NCI-H524 treated with DMSO at 0.1 percent for 48 hours (cell line): ENCODE measurements around the gene KRT84.

Source experiments
- DNase-seq: peaks from one replicate; lab custom pipeline; 2025; lab: John Stamatoyannopoulos, UW

The KRT84 gene

DNA sequence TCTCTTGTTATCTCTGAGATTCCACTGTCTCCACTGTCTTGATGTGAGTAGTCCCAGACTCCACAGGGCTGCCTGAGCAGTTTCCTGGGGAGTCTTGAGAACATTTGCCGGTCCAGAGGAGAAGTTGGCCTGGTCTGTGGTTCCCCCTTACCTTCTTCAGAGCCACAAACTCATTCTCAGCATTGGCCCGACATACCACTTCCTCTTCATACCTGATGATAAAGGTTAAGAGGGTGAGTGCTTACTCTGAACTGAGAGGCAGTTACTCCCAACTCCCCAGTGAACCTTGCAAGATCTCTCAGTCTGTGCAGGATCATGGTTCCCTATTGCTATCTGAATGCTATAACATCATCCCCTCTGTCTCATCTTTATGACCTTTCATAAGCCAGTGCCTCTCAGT, 2.6 kb downstream of the KRT84 start:
- DNase-seq: no peak

DNA sequence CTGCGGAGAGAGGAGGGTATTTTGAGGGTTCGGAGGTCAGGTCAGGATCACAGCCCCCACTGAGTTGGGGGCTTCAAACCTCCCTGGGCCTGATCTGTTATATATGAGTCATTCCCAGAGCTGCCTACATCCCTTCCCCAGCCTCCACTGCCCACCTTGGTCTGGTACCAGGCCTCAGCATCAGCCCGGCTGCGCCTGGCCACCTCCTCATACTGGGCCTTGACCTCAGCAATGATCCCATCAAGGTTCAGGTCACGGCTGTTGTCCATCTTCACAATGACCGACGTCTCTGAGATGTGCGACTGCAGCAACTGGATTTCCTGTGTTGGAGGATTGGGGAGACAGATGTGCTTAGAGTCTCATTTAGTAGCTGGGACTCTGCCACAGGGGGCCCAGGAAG, 4.2 kb downstream of the KRT84 start:
- DNase-seq: no peak

DNA sequence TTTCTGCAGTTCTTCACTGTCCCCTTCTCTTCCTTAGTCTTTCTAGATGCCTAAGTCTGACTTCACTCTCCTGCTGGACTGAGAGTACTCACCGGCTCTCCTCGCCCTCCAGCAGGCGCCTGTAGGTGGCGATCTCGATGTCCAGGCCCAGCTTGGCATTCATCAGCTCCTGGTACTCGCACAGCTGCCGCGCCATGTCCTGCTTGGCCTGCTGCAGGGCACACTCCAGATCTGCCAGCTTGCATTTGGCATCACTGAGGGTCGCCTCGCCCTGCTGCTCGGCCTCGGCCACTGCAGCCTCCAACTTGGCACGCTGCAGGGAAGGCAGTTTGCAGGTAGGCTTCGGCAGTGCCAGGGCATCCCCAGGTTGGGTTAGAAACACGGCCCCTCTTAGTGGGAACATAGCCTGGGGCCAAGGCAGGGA, 5.2 kb downstream of the KRT84 start:
- DNase-seq: no peak

DNA sequence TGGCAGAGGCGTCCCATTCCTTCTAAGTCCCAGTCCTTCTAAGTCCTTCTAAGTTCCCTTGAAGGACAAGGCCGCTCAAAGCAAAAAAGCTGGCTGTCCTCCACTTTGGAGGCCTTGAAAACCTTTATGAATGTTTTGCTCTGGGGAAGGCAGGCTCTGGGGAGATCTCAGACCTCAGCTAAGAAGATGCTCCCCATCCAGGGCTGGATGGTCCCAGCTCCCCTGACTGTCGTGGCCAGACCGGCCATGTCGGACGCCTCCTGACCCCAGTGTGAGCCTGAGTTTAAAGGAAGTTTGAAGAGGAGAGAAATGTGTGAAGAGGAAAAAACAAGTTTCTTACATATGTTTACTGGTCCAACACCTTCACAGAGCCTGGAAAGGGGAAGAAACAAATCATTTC, 5.9 kb downstream of the KRT84 start:
- no peak for DNase-seq

DNA sequence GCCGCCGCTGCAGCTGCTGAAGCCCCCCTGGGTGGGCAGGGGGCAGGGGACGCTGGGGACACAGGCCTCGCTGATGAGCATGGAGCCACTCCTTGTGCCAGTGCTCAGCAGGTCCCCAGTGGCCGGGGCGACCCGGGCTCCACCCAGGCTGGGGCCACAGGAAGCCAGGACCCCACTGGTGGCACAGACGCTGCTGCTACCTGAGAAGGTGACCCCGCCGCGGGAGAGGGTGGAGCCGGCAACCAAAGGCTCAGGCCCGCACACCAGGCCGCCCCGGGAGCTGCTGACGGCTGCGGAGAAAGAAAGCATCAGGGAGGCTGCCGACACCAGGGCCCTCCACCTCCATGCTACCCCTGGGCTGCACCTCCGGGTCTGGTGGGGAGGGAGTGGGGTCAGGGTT, 7.4 kb downstream of the KRT84 start:
- DNase-seq: no peak

DNA sequence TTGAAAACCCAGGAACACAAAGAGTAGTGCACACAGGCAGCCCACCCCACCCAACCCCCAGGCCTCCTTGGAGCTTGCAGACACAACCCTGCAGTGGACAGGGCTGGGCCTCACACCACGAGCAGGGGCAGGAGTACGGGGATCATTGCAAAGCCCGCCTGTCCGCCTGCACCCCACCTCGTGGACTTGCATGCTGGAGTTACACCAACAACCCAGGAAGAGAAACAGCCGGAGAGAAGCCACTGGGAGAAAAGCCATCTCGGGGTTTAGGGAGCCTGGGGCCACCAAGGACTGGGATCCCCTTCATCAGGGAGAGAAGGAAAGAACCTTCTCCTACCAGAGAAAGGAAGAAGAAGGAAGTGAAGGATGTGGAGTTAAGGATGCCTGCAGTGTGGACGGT, 8.2 kb downstream of the KRT84 start:
- DNase-seq: no peak

DNA sequence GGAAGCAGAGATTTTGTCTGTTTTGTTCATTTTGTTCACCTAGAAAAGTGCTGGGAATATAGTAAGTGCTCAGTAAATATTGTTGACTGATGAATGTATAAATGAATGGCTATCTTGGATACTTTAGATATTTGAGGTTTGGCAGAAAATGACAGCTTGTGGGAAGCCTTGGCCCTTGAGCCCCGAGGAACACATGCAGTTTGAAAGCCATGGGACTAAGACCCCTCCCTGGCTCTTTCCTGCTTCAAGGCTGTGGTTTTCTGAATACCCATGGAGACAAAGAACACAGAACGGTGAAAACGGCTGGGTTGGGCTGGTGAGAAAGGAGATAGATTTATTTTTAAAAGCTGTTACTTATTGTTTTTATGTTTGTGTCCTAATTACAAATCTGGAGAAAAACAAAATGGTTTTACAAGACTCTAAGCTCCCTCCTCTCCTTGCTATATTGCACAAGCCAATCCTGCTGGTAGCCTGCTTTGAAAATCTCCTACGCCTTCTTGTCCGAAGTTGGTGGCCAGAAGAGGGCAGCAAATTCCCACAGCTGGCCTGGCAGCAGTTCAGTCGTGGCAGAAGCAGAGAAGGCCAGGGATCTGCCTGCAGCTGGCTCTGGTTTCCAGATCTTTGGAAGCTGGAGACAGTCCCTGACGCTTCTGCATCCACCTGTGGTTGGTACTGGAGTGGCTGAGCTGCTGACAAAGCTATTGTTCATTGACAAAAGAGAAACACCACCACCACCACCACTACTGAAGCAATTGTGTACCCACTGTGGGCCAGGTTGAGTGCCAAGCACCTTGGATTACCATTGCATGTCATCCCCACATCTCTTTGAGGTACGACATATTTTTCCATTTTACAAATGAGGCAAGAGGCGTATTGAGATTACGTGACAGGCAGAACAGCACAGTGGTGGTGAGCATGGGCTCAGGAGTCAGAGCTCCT, 13.0 kb downstream of the KRT84 start:
- DNase-seq: peak; percentile 19

DNA sequence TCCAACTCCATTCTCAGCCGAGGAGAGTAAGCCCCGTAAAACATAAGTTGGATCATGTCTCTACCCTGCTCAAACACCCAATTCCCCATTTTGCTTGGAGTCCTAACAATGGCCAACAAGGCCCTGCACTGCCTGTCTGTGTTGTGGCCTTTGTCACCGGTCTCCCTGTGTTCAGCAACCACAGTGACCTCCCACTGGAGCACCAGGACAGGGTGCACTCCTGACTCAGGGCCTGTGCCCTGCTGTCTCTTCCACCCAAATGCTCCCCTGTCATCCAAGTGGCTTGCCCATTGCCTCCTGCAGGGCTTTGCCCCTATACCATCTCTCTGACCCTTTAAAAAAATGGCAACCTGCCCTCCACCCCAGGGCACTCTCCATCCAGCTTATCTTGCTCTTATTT, 13.7 kb downstream of the KRT84 start:
- no peak for DNase-seq

DNA sequence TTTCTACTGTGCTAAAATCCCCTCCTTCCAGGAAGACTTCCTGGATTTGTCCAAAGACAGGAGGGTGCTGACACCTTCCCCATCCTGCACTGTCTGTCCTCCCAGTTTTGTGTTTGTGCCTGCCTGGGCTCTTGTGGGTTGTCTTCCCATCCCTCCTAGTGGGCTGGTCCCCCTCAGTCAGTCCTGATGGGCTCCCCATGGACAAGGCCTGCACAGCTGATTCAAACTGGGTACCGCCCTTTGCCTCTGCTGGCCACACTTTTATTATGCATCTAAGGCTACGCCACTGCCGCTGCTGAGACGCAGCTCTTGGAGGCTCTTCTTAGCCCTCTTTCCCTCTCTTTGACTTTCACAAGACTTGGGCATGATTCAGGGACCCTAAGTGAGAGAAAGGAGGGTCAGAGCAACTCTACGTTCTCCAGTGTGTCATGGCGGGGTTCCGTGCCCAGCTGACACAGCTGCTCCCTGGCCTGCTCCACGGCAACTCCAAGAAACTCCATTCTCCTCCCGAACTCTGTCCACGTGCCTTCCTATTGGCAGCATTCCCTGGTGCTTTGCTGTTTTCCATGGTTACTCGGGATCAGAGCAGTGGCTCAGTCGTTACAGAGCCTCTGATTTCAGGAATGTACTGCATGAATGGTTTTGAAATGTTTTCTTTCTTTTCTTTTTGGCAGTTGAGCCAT, 14.4 kb downstream of the KRT84 start:
- DNase-seq: no peak

DNA sequence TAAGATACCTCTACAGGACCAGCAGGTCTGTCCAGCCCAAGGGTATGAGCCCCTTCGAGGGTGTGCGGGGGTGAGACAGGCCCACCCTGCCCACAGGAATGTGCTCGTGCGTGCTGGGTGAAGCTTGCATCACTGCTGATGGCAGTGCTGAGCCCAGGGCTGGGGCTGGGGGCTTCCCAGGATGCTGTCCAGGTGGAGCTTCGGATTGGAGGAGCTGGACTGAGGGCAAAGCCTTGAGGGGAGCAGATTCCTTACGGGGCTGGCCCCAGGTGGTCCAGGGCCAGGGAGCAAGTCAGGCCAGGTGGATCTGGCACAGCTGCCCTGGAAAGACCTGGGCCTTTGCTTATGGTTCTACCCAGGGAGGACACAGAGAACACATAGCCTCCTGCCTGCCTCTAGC, 15.6 kb downstream of the KRT84 start:
- DNase-seq: no peak

DNA sequence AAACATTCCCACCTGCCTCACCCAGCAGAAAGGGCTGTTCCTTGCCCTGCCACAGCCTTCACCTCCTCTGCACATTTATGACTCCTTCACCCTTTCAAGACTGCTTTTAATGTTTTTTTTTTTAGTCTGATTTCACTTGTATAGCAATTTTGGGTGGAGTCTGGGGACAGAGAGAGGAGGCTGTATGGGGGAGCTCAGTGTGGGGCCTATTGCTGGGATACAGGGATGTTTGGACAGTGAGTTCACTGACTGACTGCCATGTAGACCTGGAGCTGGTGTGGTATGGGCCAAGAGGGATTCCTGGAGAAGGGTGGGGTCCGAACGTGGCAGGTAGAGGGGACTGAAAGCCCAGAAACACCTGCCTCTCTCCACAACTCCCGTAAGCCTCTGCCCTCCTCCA, 16.2 kb downstream of the KRT84 start:
- no peak for DNase-seq

DNA sequence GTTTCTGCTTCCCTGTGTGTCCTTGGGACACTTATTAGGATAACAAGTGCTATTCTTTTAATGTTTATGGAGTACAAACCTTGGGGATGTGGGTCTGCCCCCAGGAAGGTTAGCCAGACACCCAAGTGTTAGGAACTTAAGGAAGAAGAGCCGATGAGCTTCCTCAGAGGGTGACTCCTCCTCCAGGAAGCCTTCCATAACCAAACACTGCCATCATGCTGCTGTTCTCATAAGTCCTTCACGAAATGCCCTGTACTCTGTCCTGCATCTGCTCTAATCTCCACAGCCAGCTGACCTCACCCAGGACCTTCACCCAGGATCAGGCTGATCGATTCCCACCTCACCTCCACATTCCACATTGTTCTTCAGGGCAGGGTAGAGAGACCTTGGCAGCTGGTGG, 16.9 kb downstream of the KRT84 start:
- no peak for DNase-seq

DNA sequence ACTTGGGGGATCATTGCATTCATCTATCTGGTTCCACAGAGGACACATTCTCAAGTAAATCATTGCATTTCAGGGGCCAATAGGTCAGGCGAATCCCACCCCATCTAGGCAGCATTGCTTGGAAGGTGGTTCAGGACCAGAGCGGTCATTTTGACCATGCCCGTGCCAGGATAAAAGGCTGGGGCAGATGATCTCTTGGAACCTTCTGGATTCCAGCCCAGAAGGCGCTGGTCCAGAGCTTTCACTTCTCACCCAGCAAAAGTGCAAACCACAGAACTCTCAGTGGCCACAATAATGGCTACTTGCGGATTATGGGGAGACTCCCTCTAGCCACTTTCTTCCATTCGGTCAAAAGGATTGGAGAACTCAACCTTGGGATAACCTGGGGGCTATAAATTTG, 17.6 kb downstream of the KRT84 start:
- no peak for DNase-seq

DNA sequence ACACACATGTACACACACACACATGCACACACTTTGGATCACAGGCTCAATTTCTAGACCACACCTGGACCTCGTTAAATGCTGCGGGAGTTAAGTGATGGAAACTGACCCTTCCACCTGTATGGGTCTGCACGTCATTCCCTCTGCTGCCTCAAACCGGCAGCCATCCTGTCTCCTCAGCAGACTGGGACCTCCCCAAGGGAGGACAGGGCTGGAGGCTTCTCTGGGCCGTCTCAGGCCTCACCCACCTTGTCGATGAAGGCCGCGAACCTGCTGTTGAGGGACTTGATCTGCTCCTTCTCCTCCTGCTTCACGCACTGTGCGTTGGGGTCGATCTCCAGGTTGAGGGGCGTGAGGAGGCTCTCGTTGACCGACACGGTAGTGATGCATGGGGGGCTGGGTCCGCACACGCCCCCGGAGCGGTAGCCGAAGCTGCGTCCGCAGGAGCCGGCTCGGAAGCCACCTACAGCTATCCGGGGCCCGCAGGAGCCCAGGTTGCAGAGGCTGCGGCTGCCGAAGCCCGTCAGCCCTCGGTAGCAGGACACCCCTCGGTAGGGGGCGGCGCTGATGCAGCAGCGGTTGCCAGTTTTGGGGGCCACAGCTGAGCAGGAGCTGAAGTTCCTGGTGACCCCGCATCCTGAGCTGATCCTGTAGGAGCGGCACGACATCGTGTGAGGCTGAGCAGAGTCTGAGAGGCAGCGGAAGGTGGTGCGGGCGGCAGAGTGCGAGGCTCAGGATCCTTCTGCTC, 18.5 kb downstream of the KRT84 start, which contains the start of gene KRT85:
Gene KRT85, minus strand, starts transcription at position 744 of the 748 bp plus-strand sequence. Its CDS starts 76 bp downstream, at position 668.
- no peak for DNase-seq

DNA sequence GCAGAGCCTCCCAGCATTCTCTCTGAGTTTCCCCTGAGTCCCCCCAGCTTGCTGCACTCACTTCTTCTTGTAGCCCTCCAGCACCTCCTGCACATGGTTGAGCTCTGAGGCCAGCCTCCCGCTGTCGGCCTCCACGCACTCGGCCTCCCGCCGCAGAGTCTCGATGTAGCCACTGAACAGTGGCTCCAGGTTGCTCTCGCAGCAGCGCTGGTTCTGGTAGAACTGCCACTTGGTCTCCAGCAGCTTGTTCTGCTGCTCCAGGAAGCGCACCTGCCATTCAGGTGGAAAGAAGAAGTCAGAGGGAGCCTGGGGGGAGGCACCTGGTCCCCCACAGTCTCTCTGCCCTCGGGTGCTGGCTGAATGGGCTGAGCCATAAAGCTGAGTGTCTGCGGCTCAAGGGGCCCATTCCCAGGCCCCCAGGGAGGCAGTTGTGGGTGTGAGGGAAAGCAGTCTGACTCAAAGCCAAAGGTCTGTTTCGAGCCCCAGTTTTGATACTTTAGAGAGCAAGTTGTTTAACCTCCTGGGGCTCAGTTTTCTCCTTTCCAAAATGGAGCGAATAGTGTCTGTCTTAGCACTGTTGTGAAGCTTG, 20.5 kb downstream of the KRT84 start:
- no peak for DNase-seq

DNA sequence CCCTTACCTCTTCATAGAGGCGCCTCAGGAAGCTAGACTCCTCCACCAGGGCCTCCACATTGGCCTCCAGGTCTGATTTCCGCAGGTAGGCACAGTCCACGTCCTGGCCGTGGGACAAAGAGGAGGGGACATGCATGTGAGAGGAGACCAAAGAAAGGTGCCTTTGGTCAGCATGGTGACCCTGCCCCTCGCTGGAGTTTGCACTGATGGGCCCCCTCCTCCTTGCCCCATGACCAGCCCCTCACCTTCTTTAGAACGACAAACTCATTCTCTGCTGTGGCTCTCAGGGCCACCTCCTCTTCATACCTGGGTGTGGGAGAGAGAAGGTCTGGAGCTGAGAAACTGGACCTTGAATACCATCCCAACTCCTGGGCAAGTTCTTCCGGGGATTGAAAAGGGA, 21.4 kb downstream of the KRT84 start:
- DNase-seq: no peak

DNA sequence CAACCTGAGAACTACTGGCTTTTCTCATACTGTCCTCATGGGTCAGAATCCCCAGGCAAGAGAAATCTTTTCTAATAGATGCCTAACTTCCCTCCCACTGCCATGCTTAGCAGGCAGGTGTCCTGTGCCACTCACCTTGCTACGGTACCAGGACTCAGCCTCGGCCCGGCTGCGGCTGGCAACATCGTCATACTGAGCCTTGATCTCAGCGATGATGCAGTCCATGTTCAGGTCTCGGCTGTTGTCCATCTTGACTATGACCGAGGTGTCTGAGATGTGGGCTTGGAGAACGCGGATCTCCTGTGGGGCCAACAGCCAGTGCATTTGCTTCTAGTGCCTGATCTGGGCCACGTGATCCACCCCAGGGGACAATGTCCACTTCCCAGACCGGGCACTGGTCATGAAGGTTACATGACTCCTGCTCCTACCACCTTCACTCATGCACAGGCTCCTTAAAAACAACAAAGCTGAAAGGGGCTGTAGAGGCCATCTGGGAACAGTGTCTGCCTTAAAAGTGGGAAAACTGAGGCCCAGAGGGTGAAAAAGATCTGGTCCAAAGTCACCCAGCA, 22.3 kb downstream of the KRT84 start:
- DNase-seq: no peak

DNA sequence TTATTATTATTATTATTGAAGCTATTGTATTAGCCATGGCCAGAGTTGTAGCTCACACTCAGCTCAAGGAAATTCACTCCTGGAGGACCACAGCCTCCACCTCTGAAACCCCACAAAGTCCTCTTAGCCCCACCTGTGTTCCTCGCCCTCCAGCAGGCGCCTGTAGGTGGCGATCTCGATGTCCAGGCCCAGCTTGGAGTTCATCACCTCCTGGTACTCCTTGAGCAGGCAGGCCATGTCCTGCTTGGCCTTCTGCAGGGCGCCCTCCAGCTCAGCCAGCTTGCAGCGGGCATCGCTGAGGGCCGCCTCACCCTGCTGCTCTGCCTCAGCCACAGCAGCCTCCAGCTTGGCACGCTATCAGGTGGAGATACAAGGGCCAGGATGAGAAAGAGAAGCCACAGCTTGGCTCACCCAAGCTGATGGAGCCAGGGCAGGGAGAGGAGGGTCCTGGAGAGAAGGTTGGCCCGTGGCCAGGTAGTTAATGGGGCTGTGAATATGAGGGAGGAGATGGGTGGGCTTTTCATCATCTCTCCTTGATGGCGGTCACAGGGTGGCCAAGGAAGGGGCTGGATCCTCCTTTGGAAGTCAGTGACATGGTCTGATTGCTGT, 23.2 kb downstream of the KRT84 start:
- DNase-seq: no peak

DNA sequence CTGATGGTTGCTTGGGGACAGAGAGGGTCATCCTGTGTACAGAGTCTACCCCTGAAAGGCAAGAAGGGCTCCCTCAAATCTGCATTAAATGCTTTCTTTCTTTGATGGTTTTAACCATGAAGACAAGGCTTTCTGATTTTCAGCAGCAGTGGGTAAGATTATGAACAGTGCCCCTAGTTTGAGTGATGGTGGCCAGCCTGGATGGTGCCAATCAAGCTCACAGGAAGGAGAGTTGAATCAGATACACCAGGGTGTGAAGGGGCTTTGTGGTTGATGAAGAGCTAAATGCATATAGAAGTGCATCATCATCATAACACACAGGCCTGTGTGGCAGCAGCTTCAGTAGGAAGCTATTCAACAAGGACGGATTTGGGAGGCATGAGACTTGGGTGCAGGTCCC, 23.9 kb downstream of the KRT84 start:
- DNase-seq: no peak

DNA sequence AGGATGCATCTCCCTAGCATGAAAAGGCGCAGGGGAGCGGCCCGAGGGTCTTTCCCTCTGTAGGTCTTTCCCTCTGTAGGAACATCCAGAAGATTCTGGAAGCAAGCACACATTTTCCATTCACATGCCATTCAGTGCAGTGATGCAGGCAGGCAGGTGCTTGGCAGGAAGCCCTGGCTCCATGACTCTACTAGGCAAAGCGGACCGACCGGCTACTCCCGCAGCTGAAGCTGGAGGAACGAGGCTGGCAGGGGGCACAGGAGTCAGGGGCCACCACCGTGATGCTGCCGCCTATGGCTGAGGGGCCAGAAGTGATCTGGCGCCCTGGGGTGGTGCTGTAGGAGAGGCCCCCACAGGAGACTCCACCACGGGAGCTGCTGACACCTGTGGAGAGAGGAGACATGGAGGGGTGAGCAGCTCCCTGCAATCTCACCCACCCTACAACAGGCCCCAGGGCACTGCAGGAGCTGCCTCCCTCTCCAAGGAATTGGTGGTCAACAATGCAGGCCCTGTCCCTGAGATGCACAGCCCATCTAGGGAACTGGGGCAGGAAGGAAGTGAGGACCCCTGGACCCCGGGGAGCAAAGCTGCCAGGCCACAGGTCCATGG, 24.7 kb downstream of the KRT84 start:
- no peak for DNase-seq

DNA sequence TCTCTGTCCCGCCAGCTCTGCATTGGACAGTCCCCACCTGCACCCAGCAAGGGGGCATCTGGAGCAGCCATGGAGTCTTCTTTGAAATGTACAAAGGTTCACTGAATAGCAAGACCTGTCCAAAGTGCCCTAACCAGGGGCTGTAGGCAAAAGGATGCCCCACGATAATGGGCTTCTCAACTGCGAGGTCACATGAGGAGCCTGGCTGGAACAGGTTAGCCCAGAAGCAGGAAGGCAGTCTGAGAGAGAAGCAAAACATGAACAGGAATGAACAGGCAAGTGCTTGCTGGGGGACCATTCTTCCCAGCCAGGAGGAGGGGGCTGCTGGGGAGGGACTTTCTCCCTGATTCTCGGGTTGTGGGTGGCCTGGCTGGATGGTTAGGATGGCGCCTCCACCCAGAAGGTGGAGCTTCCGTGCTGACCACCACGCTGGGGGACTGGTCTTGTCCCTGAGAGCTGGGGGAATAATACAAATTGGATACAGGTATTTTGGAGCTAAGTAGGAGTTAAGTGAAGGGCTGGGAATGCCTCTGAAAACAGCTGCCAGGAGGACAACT, 25.3 kb downstream of the KRT84 start:
- DNase-seq: no peak
